ENCODE data around the gene TMEM270.

Gene TMEM270

GRCh38 chr7:73909051-73909941, 48.3 kb downstream of the TMEM270 start:
- no peak for DNase-seq

GRCh38 chr7:73909996-73910395, 49.0 kb downstream of the TMEM270 start:
- no peak for DNase-seq

- no peak for DNase-seq
Observed at GRCh38 chr7:73912223-73912622, 51.3 kb downstream of the TMEM270 start.
